Osteocyte (in vitro differentiated cells): ENCODE data around the gene MEP1B. TPM values are rescaled to one million over a fixed set of nuclear protein-coding genes. Genes with fewer than 3 reads are reported as not detected.
"Not testable (repeated sequence)": the region's sequence is repeated elsewhere in the genome, so short reads cannot be mapped to it uniquely, and the experiment has no call there.

Source experiments
- DNase-seq: peaks from one replicate; pipeline ENCODE4 v3.0.0; 2021; ENCODE audit warnings: mixed read lengths; ENCODE audit not compliant: unreplicated experiment; ENCODE audit errors: extremely low spot score
- H3K27ac Mint-ChIP-seq: one replicate; pipeline ENCODE4 v1.8.0; 2021; ENCODE audit warnings: mild to moderate bottlenecking, mixed read lengths; ENCODE audit not compliant: unreplicated experiment
- H3K27me3 Mint-ChIP-seq: one replicate; pipeline ENCODE4 v1.8.0; 2021; ENCODE audit warnings: mixed read lengths; ENCODE audit not compliant: unreplicated experiment
- H3K36me3 Mint-ChIP-seq: one replicate; pipeline ENCODE4 v1.8.0; 2021; ENCODE audit warnings: mixed read lengths; ENCODE audit not compliant: unreplicated experiment
- H3K4me1 Mint-ChIP-seq: one replicate; pipeline ENCODE4 v1.8.0; 2021; ENCODE audit warnings: mixed read lengths; ENCODE audit not compliant: unreplicated experiment
- H3K4me3 Mint-ChIP-seq: one replicate; pipeline ENCODE4 v1.8.0; 2021; ENCODE audit warnings: mild to moderate bottlenecking, moderate library complexity, mixed read lengths; ENCODE audit not compliant: unreplicated experiment
- H3K9me3 Mint-ChIP-seq: one replicate; pipeline ENCODE4 v1.8.0; 2021; ENCODE audit warnings: mixed read lengths; ENCODE audit not compliant: unreplicated experiment
- total RNA-seq: library from RNA; stranded (reverse); gene quantifications from 2 replicates; pipeline ENCODE4 v1.2.1, GENCODE V29; 2021
- TF ChIP-seq, protein P1 (sequence below): fragments of 200-600 bp; sonication (generic); IDR thresholded peaks from 2 replicates; pipeline ENCODE4 v1.5.0; 2021; ENCODE audit warnings: antibody characterized with exemption, mild to moderate bottlenecking, moderate library complexity

The MEP1B gene
- total RNA-seq, 1 donor from 2014 or later = not detected

DNA sequence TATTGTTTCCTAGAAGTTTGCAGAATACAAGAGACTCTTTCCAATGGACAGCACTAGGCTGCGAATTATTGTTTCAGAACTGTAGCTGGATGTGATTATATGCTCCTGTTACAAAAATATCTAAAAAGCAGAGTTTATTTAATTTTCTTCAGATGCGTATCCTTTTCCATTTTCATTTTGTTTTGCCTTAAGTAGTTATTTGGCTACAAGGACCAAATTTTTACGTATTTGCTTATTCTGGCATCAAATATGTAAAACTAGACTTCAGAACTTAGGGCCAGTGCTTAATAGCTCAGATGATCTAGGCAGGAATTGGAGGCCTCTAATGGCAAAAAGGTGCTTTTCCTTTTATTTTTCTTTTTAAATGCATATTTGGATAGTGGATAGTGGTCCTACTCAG, 18.7 kb downstream of the MEP1B start:
- TF ChIP-seq, protein P1, sequence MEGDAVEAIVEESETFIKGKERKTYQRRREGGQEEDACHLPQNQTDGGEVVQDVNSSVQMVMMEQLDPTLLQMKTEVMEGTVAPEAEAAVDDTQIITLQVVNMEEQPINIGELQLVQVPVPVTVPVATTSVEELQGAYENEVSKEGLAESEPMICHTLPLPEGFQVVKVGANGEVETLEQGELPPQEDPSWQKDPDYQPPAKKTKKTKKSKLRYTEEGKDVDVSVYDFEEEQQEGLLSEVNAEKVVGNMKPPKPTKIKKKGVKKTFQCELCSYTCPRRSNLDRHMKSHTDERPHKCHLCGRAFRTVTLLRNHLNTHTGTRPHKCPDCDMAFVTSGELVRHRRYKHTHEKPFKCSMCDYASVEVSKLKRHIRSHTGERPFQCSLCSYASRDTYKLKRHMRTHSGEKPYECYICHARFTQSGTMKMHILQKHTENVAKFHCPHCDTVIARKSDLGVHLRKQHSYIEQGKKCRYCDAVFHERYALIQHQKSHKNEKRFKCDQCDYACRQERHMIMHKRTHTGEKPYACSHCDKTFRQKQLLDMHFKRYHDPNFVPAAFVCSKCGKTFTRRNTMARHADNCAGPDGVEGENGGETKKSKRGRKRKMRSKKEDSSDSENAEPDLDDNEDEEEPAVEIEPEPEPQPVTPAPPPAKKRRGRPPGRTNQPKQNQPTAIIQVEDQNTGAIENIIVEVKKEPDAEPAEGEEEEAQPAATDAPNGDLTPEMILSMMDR = no peak
- Mint-ChIP-seq H3K27me3 (no peaks in the 10 kb centered on the region), H3K4me1 (no peaks in the 10 kb centered on the region), H3K36me3 (no peaks in the 10 kb centered on the region), H3K4me3 (no peak overlapping the region), H3K9me3 (no peaks in the 10 kb centered on the region), H3K27ac (no peak overlapping the region)
- DNase-seq = no peak

DNA sequence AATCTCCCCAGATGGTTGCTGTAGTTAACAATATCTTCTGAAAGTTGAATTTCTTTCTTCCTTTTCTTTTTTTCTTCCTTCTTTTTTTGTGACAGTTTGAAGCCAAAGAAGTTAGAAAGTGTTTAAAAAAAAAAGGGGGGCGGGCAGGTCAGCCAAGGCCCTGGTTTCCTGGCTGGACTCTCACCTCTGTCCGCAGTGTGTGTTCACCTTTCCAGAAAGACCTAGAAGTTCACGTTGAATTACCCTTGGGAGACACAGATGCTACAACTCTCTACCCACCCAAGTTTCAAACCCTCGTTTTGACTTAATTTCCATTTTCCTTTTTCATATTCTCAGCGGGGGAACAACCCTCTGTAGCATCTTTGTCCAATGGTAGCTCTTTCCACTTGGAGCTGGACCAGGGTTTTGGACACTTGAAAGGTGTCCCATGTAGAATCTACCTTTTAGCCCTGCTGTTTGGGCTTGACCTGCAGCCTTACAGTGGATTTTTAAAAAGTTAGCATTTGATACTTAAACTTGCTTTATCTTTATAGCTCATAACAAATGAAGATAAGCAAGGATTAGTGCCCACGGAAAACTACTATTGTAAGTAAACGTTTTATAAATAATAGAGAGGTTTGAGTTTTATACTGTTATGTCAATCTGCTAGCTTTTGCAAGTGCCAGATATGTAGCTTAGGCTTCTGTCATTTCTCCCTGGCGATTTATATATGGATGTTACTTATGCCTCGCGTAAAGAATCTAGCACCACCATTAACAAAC, 20.0 kb downstream of the MEP1B start:
- no peaks in the 10 kb centered on the region for H3K27me3 Mint-ChIP-seq
- no peak overlapping the region for H3K27ac Mint-ChIP-seq
- no peak for DNase-seq
- no peaks in the 10 kb centered on the region for H3K4me1 Mint-ChIP-seq
- no peaks in the 10 kb centered on the region for H3K36me3 Mint-ChIP-seq
- H3K9me3 Mint-ChIP-seq = no peaks in the 10 kb centered on the region
- TF ChIP-seq, protein P1 = no peak
- no peak overlapping the region for H3K4me3 Mint-ChIP-seq

DNA sequence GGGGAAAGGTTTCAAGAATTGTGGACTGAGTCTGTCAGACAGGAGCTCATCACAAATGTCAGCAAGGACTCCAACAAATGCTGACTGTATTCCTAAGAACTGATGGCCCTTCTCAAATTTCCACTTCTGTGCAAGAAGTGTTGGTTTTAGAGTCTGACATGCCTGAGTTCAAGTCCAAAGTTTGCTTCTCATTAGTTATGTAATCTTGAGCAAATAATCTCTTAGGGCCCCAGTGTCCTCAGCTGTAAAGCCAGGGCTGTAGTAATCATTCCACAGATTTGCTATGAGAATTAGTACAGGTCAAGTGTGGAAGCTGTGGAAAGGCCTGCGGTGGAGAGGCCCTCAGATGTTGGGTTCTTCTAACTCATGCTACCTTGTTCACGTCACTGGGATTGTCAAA, 23.9 kb downstream of the MEP1B start:
- no peaks in the 10 kb centered on the region for H3K27me3 Mint-ChIP-seq
- no peaks in the 10 kb centered on the region for H3K9me3 Mint-ChIP-seq
- DNase-seq = no peak
- no peaks in the 10 kb centered on the region for H3K4me1 Mint-ChIP-seq
- no peak overlapping the region for H3K27ac Mint-ChIP-seq
- no peak overlapping the region for H3K4me3 Mint-ChIP-seq
- H3K36me3 Mint-ChIP-seq = no peaks in the 10 kb centered on the region
- TF ChIP-seq, protein P1 = no peak

DNA sequence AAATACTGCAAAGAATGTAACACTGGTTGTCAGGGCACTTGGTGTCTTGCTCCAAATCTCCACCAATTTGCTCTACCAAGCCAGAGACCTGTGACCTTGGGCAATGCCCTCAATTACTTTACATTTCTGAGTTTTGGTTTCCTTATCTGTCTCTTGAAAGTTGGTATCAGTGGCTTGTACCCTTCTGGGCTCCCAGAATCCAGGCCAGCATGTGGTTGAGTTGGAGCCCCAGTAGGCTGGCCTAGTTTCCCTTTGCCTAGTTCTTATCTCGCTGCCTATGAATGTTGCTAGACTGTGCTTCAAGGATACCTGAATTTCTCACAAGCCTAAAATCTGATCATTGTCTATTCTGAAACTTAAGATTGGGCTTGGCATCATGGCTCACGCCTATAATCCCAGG, 26.6 kb downstream of the MEP1B start:
- no peak overlapping the region for H3K27ac Mint-ChIP-seq
- H3K36me3 Mint-ChIP-seq = no peaks in the 10 kb centered on the region
- DNase-seq = no peak
- no peaks in the 10 kb centered on the region for H3K4me1 Mint-ChIP-seq
- H3K27me3 Mint-ChIP-seq = peaks cover 2% of the 10 kb centered on the region
- H3K4me3 Mint-ChIP-seq = no peak overlapping the region
- TF ChIP-seq, protein P1 = no peak
- H3K9me3 Mint-ChIP-seq = no peaks in the 10 kb centered on the region

DNA sequence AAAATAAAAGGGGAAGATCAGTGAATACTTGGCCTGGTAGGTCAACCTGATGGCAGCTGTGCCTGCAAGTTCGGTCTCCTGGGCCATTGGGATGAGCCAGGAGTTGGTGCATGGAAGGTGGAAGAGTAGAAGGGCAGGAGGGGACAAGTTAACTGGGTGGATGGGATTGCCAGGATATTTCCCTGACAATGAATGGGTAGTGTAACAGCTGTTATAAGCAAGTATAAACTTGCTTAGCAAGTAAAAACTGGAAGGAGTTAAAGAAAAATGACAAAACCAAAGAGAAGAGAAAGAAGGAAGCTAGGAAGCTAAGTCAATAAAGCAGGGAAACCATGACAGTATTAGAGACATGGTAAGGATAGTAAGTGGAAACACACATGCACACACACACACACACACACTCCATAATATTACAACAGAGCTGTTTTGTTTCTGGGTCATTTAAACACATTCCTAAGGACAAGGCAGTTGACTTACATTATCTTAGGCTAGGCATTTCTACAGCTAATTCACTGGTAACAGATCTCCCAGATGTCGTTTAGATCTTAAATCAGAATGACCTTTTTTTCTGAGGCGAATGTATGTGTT, 29.7 kb downstream of the MEP1B start:
- Mint-ChIP-seq H3K36me3 (no peaks in the 10 kb centered on the region), H3K4me1 (no peaks in the 10 kb centered on the region), H3K4me3 (no peak overlapping the region), H3K9me3 (no peaks in the 10 kb centered on the region), H3K27ac (no peak overlapping the region), H3K27me3 (peaks cover 3% of the 10 kb centered on the region)
- TF ChIP-seq, protein P1 = no peak
- no peak for DNase-seq

DNA sequence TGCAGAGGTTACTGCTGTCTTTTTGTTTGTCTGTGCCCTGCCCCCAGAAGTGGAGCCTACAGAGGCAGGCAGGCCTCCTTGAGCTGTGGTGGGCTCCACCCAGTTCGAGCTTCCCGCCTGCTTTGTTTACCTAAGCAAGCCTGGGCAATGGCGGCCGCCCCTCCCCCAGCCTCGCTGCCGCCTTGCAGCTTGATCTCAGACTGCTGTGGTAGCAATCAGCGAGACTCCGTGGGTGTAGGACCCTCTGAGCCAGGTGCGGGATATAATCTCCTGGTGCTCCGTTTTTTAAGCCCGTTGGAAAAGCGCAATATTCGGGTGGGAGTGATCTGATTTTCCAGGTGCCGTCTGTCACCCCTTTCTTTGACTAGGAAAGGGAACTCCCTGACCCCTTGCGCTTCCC, 43.5 kb downstream of the MEP1B start:
- not testable (repeated sequence) for DNase-seq, H3K4me3 Mint-ChIP-seq, H3K9me3 Mint-ChIP-seq, H3K27me3 Mint-ChIP-seq, H3K36me3 Mint-ChIP-seq, H3K27ac Mint-ChIP-seq, H3K4me1 Mint-ChIP-seq
